H1 (cell line): ENCODE results near the gene CD99. TPM values are rescaled to one million over a fixed set of nuclear protein-coding genes. Genes with fewer than 3 reads are reported as not detected.

Experiments used
- CTCF ChIA-PET: fragments of 300-600 bp; sonication (Branson Sonifier 250); formaldehyde crosslinking; loops from one replicate; lab custom pipeline; 2021; ENCODE audit not compliant: partially characterized antibody; lab: Charles Lee
- POLR2A ChIA-PET: fragments of 300-600 bp; sonication (Branson Sonifier 250); formaldehyde crosslinking; loops from one replicate; lab custom pipeline; 2021; ENCODE audit warnings: inconsistent platforms; ENCODE audit not compliant: partially characterized antibody; lab: Charles Lee
- DNase-seq, 2 experiments: peaks; one replicate each; pipeline versions ENCODE4 v3.0.0 to v3.0.0-alpha.2; 2010 to 2022; ENCODE audit warnings: low spot score in 2 of 2, low read depth in 1 of 2, mixed read lengths in 1 of 2
- FAIRE-seq: peaks from 2 replicates; lab custom pipeline; 2011; peaks lifted over from hg19 to GRCh38; lab: Jason Lieb, UNC
- H2AFZ ChIP-seq: 2 replicates; pipeline ENCODE4 v1.8.1; 2012; ENCODE audit warnings: low read length, inconsistent platforms
- H2AK5ac ChIP-seq: 2 replicates; pipeline ENCODE4 v1.6.1; 2013; ENCODE audit warnings: low read depth, low read length
- H2BK120ac ChIP-seq: replicated peaks from 2 replicates; pipeline ENCODE3; 2013; ENCODE audit warnings: low read depth, low read length, inconsistent platforms
- H2BK12ac ChIP-seq: 2 replicates; pipeline ENCODE4 v1.6.1; 2013; ENCODE audit warnings: low read depth, low read length
- H2BK15ac ChIP-seq: 2 replicates; pipeline ENCODE4 v1.6.1; 2013; ENCODE audit warnings: low read length
- H2BK20ac ChIP-seq: 2 replicates; pipeline ENCODE4 v1.6.1; 2013; ENCODE audit warnings: low read length
- H2BK5ac ChIP-seq: 2 replicates; pipeline ENCODE4 v1.6.1; 2013; ENCODE audit warnings: low read depth, low read length
- H3K14ac ChIP-seq: 2 replicates; pipeline ENCODE4 v1.6.1; 2013; ENCODE audit warnings: inconsistent platforms; ENCODE audit not compliant: insufficient read length
- H3K18ac ChIP-seq: 2 replicates; pipeline ENCODE4 v1.6.1; 2013; ENCODE audit warnings: low read length; ENCODE audit errors: extremely low read depth
- H3K23ac ChIP-seq: 2 replicates; pipeline ENCODE4 v1.6.1; 2013; ENCODE audit warnings: inconsistent platforms; ENCODE audit not compliant: insufficient read length
- H3K23me2 ChIP-seq: 2 replicates; pipeline ENCODE4 v1.6.1; 2013; ENCODE audit warnings: low read depth, low read length
- H3K27ac ChIP-seq: 2 replicates; pipeline ENCODE4 v1.6.1; 2011; ENCODE audit warnings: low read depth, low read length, inconsistent platforms
- H3K27me3 ChIP-seq, 4 experiments: replicated peaks in 1 of 4; 1 replicate in 1 of 4; 2 replicates in 3 of 4; pipeline versions ENCODE4 v1.6.1 to v1.8.1; 2011 to 2013; ENCODE audit warnings: low read length in 3 of 4, mild to moderate bottlenecking in 3 of 4, inconsistent platforms in 2 of 4, mixed read lengths in 2 of 4, moderate library complexity in 1 of 4; ENCODE audit not compliant: control insufficient read depth in 3 of 4, insufficient read depth in 3 of 4; ENCODE audit errors: extremely low read depth in 1 of 4
- H3K36me3 ChIP-seq, 4 experiments: 2 replicates each; pipeline versions ENCODE4 v1.6.1 to v1.8.1; 2011 to 2013; ENCODE audit warnings: mild to moderate bottlenecking in 4 of 4, low read length in 3 of 4, moderate library complexity in 2 of 4, control low read depth in 1 of 4, inconsistent platforms in 1 of 4; ENCODE audit not compliant: insufficient read depth in 4 of 4, control insufficient read depth in 2 of 4
- H3K4ac ChIP-seq: replicated peaks from 2 replicates; pipeline ENCODE3; 2013; ENCODE audit warnings: low read length, low read depth, mixed read lengths, inconsistent platforms; ENCODE audit not compliant: insufficient read length
- H3K4me1 ChIP-seq, 4 experiments: replicated peaks in 1 of 4; 1 replicate in 1 of 4; 2 replicates in 3 of 4; pipeline versions ENCODE4 v1.6.1 to v1.8.1; 2011 to 2013; ENCODE audit warnings: low read length in 3 of 4, inconsistent platforms in 2 of 4, mixed read lengths in 1 of 4; ENCODE audit not compliant: insufficient read depth in 4 of 4, control insufficient read depth in 3 of 4
- H3K4me2 ChIP-seq, 2 experiments: 2 replicates each; pipeline versions ENCODE4 v1.6.1 to v1.8.1; 2011 to 2013; ENCODE audit warnings: low read depth in 2 of 2, low read length in 2 of 2, control low read depth in 1 of 2, inconsistent platforms in 1 of 2, mild to moderate bottlenecking in 1 of 2; ENCODE audit not compliant: insufficient read depth in 1 of 2
- H3K4me3 ChIP-seq, 4 experiments: fragments of 200-600, 300-600 bp in 1 of 4; sonication (generic), shearing (Covaris generic), sonication (Bioruptor Twin) in 1 of 4; 2 replicates each; pipeline versions ENCODE4 v1.5.1 to v1.8.1; 2011 to 2016; ENCODE audit warnings: low read length in 4 of 4, low read depth in 3 of 4, control low read depth in 2 of 4, inconsistent platforms in 2 of 4, mild to moderate bottlenecking in 2 of 4, mixed read lengths in 1 of 4, moderate library complexity in 1 of 4; ENCODE audit not compliant: insufficient read depth in 2 of 4; ENCODE audit errors: extremely low read depth in 1 of 4
- H3K56ac ChIP-seq: replicated peaks from 2 replicates; pipeline ENCODE3; 2013; ENCODE audit warnings: low read depth, mild to moderate bottlenecking, mixed read lengths, low read length, inconsistent platforms; ENCODE audit not compliant: insufficient read length
- H3K79me1 ChIP-seq: 2 replicates; pipeline ENCODE4 v1.6.1; 2013; ENCODE audit warnings: low read depth, low read length, control low read depth
- H3K79me2 ChIP-seq, 2 experiments: 2 replicates each; pipeline versions ENCODE4 v1.6.1 to v1.8.1; 2012 to 2013; ENCODE audit warnings: low read length in 2 of 2, mild to moderate bottlenecking in 2 of 2, inconsistent platforms in 1 of 2; ENCODE audit not compliant: insufficient read depth in 2 of 2, control insufficient read depth in 1 of 2
- H3K9ac ChIP-seq, 4 experiments: replicated peaks in 1 of 4; 1 replicate in 1 of 4; 2 replicates in 3 of 4; pipeline versions ENCODE4 v1.6.1 to v1.8.1; 2011 to 2013; ENCODE audit warnings: low read depth in 3 of 4, low read length in 3 of 4, control low read depth in 2 of 4, mild to moderate bottlenecking in 2 of 4, moderate library complexity in 2 of 4, inconsistent platforms in 1 of 4; ENCODE audit errors: extremely low read depth in 1 of 4
- H3K9me3 ChIP-seq, 2 experiments: 2 replicates each; pipeline versions ENCODE4 v1.6.1 to v1.8.1; 2012 to 2013; ENCODE audit warnings: mild to moderate bottlenecking in 2 of 2, moderate library complexity in 2 of 2, control low read depth in 1 of 2, inconsistent platforms in 1 of 2, low read depth in 1 of 2, low read length in 1 of 2, mixed read lengths in 1 of 2; ENCODE audit not compliant: insufficient read depth in 2 of 2
- H4K20me1 ChIP-seq, 2 experiments: replicated peaks in 1 of 2; 2 replicates each; pipeline versions ENCODE3 to v1.8.1; 2011 to 2013; ENCODE audit warnings: inconsistent platforms in 2 of 2, low read length in 2 of 2, mild to moderate bottlenecking in 1 of 2; ENCODE audit not compliant: insufficient read depth in 2 of 2, control insufficient read depth in 1 of 2
- H4K5ac ChIP-seq: 2 replicates; pipeline ENCODE4 v1.6.1; 2013; ENCODE audit warnings: low read length, low read depth, mixed read lengths, inconsistent platforms; ENCODE audit not compliant: insufficient read length
- H4K8ac ChIP-seq: 2 replicates; pipeline ENCODE4 v1.8.0; 2013; ENCODE audit warnings: mild to moderate bottlenecking, moderate library complexity, low read length, inconsistent platforms; ENCODE audit not compliant: insufficient read depth; ENCODE audit errors: extremely low read depth
- H4K91ac ChIP-seq: replicated peaks from 2 replicates; pipeline ENCODE3; 2013; ENCODE audit warnings: low read length, mixed read lengths, inconsistent platforms; ENCODE audit not compliant: insufficient read length
- CEBPB ChIP-seq: IDR thresholded peaks from 2 replicates; pipeline ENCODE4 v1.6.1; 2012; ENCODE audit warnings: low read depth, low read length
- POLR2AphosphoS5 ChIP-seq: IDR thresholded peaks from 2 replicates; pipeline ENCODE4 v1.6.1; 2011; ENCODE audit warnings: low read depth, low read length
- SUZ12 ChIP-seq: fragments of 200-600 bp; sonication (generic); IDR thresholded peaks from 2 replicates; pipeline ENCODE4 v1.6.1; 2012; ENCODE audit warnings: mild to moderate bottlenecking, inconsistent platforms, low read length, moderate library complexity, mixed read lengths
- WGBS, 2 experiments: shearing (Covaris generic) in 1 of 2; methylation state at CpG; one replicate each; pipeline versions ENCODE4 v1.1.6 to v1.1.7; 2013 to 2015; ENCODE audit warnings: low lambda C conversion rate in 2 of 2, mixed read lengths in 2 of 2, inconsistent platforms in 1 of 2, low coverage in 1 of 2, missing lambda C conversion rate in 1 of 2; ENCODE audit not compliant: insufficient replicate concordance in 2 of 2, insufficient coverage in 1 of 2, insufficient read length in 1 of 2; ENCODE audit errors: extremely low coverage in 1 of 2, missing lambda C conversion rate in 1 of 2; 5-methylcytosine and 5-hydroxymethylcytosine counted together
- polyA plus RNA-seq, 7 experiments: library from polyadenylated mRNA; depleted of rRNA in 3 of 7; stranded (reverse) in 5 of 7; unstranded in 2 of 7; fragments of >200 nt in 5 of 7; fragments of 200-250 nt in 2 of 7; gene quantifications; 1 replicate in 5 of 7; 2 replicates in 1 of 7; 4 replicates in 1 of 7; pipeline versions ENCODE4 v1.2.1 to v1.2.3, GENCODE V29; 2011 to 2013; ENCODE audit warnings: missing spikeins in 2 of 7, mixed read lengths in 2 of 7
- total RNA-seq: library from RNA; stranded (reverse); fragmentation: NEBNext Ultra II Directional; extraction: Animal tissue kit (Norgen Biotek cat#: 25700); gene quantifications from 2 replicates; pipeline ENCODE4 v1.2.1, GENCODE V29; 2021

CD99 gene
- total and polyA plus RNA-seq, 2 of the 8 experiments (the other 6 are each of a cell fraction or from before 2014, with no cell fraction given), result 30.1 to 47.8 TPM

GRCh38 chrX:2697741-2698299, 6.7 kb downstream of the CD99 start:
- Histone ChIP-seq H2BK20ac (no peak overlapping the region), H2BK120ac (no peak overlapping the region), H2BK5ac (no peak overlapping the region), H4K20me1 (peaks cover 0 to 4% of the 10 kb centered on the region in 2 experiments), H2BK15ac (no peak overlapping the region), H3K18ac (no peak overlapping the region), H2AK5ac (no peak overlapping the region), H3K27ac (no peak overlapping the region), H3K36me3 (peaks cover 0 to 2% (median 0%) of the 10 kb centered on the region in 4 experiments; a peak in 2 of 8 replicates), H4K91ac (no peak overlapping the region), H3K56ac (no peak overlapping the region), H3K9me3 (no peaks in the 10 kb centered on the region), H3K4me1 (peaks cover 0 to 2% (median 0%) of the 10 kb centered on the region in 4 experiments; a peak in 2 of 7 replicates), H3K23ac (no peak overlapping the region), H3K14ac (no peak overlapping the region), H3K4me3 (no peak overlapping the region), H3K9ac (no peak overlapping the region), H2AFZ (no peak overlapping the region), H3K79me1 (no peaks in the 10 kb centered on the region; the same call in 1 of the 2 replicates), H3K79me2 (peaks cover 0 to 5% of the 10 kb centered on the region in 2 experiments; a peak in 3 of 4 replicates), H4K5ac (no peak overlapping the region), H4K8ac (no peak overlapping the region), H2BK12ac (no peak overlapping the region), H3K27me3 (peaks cover 0 to 14% (median 13%) of the 10 kb centered on the region in 4 experiments; a peak in 6 of 7 replicates), H3K23me2 (peaks cover 9% of the 10 kb centered on the region; the same call in 1 of the 2 replicates), H3K4me2 (no peak overlapping the region), H3K4ac (no peak overlapping the region)
- DNase-seq (no peak), FAIRE-seq (no peak)
- CTCF ChIA-PET, result no interaction called here
- 89% methylated on average over 9 of the region's 9 CpGs; no CpG with 5 or more reads in 1 of the 2 experiments for WGBS, 2 experiments
- POLR2A ChIA-PET, result no interaction called here
- no peak for TF ChIP-seq POLR2AphosphoS5
- no peak for TF ChIP-seq SUZ12
- no peak for TF ChIP-seq CEBPB
